A549 treated with Hydrocortisone at 1 μM for 4 hours (cell line): Measurements from ENCODE around the gene CRBN. TPM values are rescaled to one million over a fixed set of nuclear protein-coding genes. Genes with fewer than 3 reads are reported as not detected.

Source experiments
- total RNA-seq: library from RNA; stranded (reverse); fragments of 200-300 nt; extraction: Qiagen RNA extraction; gene quantifications from 5 replicates; pipeline ENCODE4 v1.2.3, GENCODE V29; 2022

Gene CRBN
- 24.7 to 32.0 TPM (median 26.0 TPM) in 5 replicates for total RNA-seq

DNA sequence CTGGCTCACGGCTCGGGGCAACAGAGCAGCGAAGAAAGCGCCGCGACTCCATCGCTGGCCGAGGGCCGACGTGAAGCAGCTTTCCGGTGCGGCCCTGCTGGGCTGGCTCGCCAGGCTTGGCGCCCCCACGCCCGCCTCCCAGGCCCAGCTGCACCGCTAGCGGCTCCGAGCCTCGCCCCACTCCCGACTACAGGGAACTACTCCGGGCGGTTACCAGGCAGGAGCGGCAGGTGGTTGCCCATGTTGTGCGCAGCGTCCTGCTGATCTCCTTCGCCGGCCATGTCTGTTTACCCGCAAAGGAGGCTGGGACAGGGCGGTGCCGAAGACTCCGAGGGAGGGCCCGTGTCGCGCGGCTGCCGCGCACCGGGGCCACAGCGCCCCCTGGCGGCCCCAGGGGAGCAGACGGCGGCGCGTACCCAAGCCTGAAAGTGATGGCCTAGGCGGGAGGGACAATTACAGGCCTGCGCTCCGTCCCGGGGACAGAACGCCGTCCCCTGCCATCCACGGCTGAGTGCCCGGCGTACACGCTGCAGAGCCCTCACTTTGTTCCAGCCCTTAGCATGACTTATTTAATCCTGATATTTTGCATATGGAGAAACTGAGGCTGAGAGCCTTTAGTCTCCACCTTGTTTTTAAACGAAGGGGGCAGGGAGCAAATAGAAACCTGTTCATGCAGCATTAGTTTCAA lies at the start of gene CRBN:
CRBN (minus strand) TSS at position 285 of the 688 bp plus-strand sequence; CDS start at position 281, 4 bp downstream.

DNA sequence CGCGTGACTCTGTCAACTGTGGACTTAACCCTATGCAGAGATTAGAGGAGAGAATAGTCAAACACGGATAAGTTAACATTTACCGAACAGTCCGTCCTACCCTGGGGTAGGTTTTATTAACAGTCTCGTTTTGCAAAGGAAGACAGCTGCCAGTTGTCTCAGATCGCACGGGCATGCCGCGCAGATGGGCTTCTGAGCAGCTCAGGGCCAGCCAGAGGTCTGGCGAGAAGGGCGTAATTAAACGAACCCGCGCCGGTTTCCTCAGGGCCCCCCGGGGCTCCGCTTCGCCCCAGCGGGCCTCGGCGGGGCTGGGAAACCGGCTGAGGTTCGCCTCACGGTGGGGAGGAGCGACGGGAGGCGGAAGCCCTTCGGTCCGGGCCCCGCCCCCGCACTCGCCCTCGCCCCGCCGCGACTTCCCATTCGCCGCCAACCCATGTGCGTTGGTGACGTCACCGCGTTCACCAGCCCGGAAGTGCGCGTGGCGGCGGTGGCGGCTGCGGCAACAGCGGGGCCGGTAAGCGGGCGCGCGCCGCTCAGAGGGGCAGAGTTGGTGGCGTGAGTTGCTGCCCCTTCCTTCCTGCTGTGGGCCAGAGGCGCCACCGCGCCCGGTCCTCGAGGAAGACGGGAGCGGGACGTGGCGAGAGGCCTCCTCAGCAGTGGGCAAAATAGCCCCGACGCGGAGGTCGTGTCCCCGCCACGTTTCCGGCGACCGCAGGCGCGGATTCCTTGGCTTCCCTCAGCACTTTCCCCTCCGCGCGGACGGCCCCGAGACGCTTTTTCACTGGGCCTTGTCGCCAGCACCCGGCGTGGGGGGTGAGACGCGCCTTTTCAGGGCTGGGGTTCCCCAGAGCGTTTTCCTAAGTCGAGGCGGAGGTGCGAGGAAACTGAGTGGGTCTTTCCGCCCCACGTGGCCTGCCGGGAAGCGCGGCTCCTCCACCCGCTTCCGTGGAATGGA lies 52.7 kb downstream of the CRBN start, which contains the start of gene TRNT1:
TRNT1 (plus strand) TSS at position 464 of the 955 bp plus-strand sequence. CDS start 2,101 bp downstream, outside the sequence.

DNA sequence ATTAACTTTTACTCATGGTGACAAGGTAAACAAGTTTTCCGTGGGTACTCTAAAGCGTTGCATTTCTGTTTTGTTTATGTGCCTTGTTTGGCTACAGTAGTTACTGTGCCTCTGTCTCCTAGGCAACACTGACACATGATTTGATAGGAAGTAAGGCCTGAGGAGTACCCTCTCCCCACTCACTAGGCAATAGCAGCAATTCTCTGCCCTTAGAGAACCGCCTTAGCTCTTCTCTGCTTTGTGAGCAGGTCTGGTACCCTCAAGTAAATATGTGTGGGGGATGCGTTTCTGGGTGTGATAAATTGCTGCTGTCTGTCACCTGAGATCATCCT lies 69.2 kb downstream of the CRBN start, which contains the start of gene IL5RA:
IL5RA (minus strand) TSS at position 76 of the 332 bp plus-strand sequence. CDS start 5,390 bp downstream, outside the sequence.

Other genes starting within 250 kb of the CRBN start
- gene IL5RA, start 69.3 kb downstream of the CRBN start, total RNA-seq, result not detected in 5 replicates
- 25.0 to 35.6 TPM (median 29.8 TPM) in 5 replicates for gene TRNT1, start 52.8 kb downstream of the CRBN start, total RNA-seq